ENCODE results near the gene CBLB.
"Not testable (repeated sequence)": the region's sequence is repeated elsewhere in the genome, so short reads cannot be mapped to it uniquely, and the experiment has no call there.

CBLB gene

DNA sequence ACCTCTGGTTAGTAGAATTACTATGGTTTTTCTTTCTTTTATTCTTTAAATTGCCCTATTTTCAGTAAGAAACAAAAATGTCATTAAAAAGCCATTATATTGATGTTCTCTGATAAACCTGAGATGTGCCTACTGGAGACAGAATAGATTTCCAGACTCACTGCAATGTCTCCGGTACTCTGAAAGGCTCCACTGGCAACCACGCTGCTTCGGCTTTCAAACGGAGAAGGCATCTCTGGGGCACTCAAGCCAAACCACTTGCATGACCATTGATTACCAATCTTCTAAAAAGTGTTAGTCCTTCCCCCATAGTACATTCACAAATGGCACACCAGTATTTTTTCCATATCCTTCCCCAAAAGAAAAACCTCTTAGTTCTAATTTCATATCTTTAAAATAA is 82.6 kb downstream of the CBLB start:
- DNase-seq (ENCODE audit: low read depth in 2 of 2), result no peak

DNA sequence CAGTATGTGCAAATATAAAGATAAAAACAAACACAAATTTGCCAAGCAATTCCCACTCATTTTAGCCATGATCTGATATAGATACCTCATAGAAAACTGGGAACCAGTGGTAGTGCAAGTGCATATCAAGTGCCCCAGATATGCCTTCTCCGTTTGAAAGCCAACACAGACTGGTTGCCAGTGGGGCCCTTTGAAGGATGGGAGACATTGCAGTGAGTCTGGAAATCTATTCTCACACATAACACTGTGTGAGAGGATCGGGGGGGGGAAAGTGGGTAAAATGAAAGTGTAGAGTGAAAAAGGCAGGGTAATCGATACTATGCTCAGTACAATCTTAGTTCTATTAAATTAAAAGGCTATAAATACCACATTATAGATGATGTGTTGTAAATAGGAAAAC is 83.0 kb downstream of the CBLB start:
- no peak for DNase-seq (ENCODE audit: low read depth in 2 of 2)

- DNase-seq (ENCODE audit: low read depth in 2 of 2), result no peak
Measured at GRCh38 chr3:105783631-105784030, 85.2 kb downstream of the CBLB start.

DNA sequence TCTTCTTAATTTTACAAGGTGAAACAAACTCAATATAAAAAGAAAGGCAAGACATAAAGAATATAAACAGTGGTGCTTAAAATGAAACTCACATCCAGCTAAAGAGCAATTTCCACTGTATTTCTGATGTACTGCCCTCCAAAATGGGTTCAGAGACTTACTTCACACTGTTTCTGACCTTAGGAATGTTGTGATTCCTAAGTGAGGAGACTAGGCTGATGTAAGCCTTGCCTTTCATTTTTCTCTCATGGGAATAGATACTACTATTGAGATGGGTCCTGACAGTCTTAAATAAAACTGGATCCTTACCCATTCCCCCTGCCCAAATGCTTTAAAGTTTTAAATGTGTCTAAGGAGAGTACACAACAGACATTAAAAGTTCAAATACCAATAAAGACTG is 86.9 kb downstream of the CBLB start:
- no peak for DNase-seq (ENCODE audit: low read depth in 2 of 2)

GRCh38 chr3:105780107-105780506 is 88.7 kb downstream of the CBLB start:
- DNase-seq (ENCODE audit: low read depth in 2 of 2), result no peak

GRCh38 chr3:105775368-105775767 is 93.4 kb downstream of the CBLB start:
- no peak for DNase-seq (ENCODE audit: low read depth in 2 of 2)

- no peak for DNase-seq (ENCODE audit: low read depth in 2 of 2)
Measured at GRCh38 chr3:105774444-105775180, 94.2 kb downstream of the CBLB start.

- DNase-seq (ENCODE audit: low read depth in 2 of 2), result no peak
Measured at GRCh38 chr3:105773291-105773690, 95.5 kb downstream of the CBLB start.

DNA sequence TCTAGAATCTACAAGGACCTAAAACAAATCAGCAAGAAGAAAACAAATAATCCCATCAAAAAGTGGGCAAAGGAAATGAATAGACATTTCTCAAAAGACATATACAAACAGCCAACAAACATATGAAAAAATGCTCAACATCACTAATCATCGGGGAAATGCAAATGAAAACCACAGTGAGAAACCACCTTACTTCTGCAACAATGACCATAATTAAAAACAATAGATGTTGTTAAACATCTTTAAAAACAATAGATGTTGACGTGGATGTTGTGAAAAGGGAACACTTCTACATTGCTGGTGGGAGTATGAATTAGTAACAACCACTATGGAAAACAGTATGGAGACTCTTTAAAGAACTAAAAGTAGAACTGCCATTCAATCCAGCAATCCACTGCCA is 96.2 kb downstream of the CBLB start:
- no peak for DNase-seq (ENCODE audit: low read depth in 2 of 2)

DNA sequence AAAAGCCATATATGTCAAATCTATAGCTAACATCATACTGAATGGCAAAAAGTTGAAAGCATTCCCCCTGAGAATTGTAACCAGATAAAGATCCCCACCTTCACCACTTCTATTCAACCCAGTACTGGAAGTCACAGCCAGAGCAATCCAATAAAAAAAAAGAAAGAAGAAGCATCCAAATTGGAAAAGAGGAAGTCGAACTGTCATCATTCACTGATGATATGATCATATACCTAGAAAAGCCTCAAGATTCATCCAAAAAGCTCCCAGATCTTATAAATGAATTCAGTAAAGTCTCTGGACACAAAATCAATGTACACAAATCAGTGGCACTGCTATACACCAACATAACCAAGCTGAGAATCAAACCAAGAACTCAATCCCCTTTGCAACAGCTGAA is 97.4 kb downstream of the CBLB start:
- DNase-seq (ENCODE audit: low read depth in 2 of 2), result no peak

GRCh38 chr3:105770410-105770809 is 98.4 kb downstream of the CBLB start:
- no peak for DNase-seq (ENCODE audit: low read depth in 2 of 2)

DNA sequence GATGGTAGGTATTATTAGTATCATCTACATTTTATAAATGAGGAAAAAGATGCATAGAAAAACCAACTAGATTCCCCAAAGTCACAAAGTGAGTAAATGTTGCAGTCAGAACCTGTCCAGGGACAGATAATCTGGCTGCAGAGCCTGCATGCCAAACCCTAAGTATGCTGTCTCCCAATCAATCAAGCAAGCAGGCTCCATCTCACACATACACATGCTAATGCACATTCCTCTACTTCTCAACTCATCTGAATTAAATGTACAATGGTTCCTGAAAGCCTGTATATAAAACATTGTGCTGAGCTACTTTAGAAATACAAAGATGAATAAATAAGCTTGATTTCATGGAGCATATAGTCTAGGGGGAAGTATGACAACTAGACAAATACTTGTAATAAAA is 101.0 kb downstream of the CBLB start:
- no peak for DNase-seq (ENCODE audit: low read depth in 2 of 2)

- DNase-seq (ENCODE audit: low read depth in 2 of 2), result no peak
Measured at GRCh38 chr3:105767216-105767615, 101.6 kb downstream of the CBLB start.

DNA sequence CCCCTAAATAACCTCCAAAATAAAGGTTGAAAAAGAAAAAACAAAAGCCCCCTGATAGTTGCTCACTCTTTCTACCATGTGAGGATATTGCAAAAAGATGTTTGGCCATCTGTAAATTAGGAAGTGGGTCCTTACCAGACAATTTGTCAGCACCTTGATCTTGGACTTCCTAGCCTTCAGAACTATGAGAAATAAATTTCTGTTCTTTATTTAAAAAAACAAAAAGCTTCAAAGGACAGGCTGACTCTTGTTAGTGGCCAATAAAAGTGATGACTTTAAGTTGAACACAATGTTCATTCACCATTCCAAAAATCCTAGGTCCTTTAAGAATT is 103.5 kb downstream of the CBLB start:
- DNase-seq (ENCODE audit: low read depth in 2 of 2), result no peak

DNA sequence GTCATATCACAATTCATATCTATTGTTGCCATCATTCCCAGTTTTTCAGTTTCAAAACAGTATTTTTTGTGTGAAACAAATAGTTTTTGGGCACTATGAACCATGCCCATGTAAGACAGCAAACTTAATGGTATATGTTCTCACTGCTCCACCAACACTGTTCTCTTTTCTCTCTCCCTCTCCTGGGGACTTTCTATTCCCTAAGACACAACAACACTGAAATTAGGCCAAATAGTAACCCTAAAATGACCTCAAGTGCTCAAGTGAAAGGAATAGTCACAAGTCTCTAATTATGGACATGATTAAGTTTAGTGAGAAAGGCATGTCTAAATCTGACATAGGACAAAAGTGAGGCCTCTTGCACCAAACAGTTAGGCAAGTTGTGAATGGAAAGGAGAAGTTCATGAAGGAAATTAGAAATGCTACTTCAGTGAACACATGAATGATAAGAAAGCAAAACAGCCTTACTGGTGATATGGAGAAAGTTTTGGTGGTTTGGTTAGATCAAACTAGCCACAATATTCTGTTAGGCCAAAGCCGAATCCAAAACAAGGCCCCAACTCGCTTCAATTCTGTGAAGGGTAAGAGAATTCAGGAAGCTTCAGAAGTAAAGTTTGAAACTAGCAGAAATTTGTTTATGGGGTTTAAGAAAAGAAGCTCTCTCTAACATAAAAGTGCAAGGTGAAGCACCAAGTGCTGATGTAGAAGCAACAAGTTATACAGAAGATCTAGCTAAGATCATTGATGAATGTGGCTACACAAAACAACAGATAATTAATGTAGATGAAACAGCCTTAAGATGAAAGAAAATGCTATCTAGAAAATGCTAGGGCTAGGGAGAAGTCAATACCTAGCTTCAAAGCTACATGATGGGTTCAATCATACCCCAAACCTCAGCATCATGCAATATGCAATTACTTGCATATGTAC is 104.2 kb downstream of the CBLB start:
- no peak for DNase-seq (ENCODE audit: low read depth in 2 of 2)

GRCh38 chr3:105763659-105764036 is 105.2 kb downstream of the CBLB start:
- DNase-seq (ENCODE audit: low read depth in 2 of 2), result no peak

- DNase-seq (ENCODE audit: low read depth in 2 of 2), result no peak
Measured at GRCh38 chr3:105762749-105763658, 105.8 kb downstream of the CBLB start.

DNA sequence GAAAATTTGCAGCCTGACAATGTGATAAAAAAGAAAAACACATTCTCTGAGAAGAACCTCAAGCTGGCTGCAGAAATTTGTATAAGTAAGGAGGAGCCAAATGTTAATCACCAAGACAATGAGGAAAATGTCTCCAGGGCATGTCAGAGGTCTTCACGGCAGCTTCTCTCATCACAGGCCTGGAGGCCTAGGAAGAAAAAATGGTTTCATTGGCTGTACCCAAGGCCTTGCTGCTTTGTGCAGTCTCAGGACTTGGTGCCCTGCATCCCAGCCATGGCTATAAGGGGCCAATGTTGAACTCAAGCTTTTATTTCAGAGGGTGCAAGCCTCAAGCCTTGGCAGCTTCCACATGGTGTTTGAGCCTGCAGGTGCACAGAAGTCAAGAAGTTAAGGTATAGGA is 106.6 kb downstream of the CBLB start:
- not testable (repeated sequence) for DNase-seq (ENCODE audit: low read depth in 2 of 2)

DNA sequence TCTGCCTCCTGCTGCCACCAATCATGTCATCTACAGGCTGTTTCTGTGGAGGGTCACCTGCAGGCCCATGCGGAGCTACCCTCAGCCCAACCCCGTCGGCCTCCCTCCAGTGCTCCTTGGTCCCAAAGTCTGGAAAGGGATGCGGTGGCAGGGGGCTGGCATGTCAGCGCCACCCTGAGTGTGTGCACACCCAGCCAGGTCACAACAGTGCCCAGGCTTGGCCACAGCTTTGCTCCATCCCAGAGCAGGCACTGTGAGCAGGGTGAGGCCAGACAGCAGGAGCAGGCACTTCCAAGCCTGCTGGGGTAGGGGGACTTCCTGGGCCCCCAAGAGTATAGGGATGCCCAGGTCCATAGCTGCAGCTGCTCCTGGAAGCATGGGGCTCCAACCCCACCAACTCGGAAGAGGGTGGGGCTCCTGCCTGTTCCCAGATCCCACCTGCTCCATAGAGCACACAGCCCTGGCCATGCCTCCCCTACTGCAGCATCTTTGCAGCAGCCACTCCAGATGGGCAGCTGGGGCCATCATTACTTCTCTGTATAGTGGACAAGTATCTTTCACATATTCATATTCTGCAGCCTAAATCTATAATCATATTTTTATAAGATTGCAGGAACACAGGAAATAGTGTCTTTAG is 109.3 kb downstream of the CBLB start:
- DNase-seq (ENCODE audit: low read depth in 2 of 2), result no peak

GRCh38 chr3:105758451-105758850 is 110.4 kb downstream of the CBLB start:
- no peak for DNase-seq (ENCODE audit: low read depth in 2 of 2)

- DNase-seq (ENCODE audit: low read depth in 2 of 2), result no peak
Measured at GRCh38 chr3:105755121-105755886, 113.5 kb downstream of the CBLB start.
